Kidney epithelial cell (primary cell): ENCODE measurements around the gene TUBB. TPM values are rescaled to one million over a fixed set of nuclear protein-coding genes. Genes with fewer than 3 reads are reported as not detected.
A peak's percentile ranks its signal among the peaks of the same experiment; 100 is the strongest.
"Not testable (repeated sequence)": the region's sequence is repeated elsewhere in the genome, so short reads cannot be mapped to it uniquely, and the experiment has no call there.

Experiments used
- DNase-seq: peaks from one replicate; pipeline ENCODE4 v3.0.0-alpha.2; 2010; ENCODE audit warnings: low read depth
- H3K27me3 ChIP-seq: 2 replicates; pipeline ENCODE4 v1.6.0; 2011; ENCODE audit warnings: low read length; ENCODE audit not compliant: control insufficient read depth, insufficient read depth
- H3K36me3 ChIP-seq: 2 replicates; pipeline ENCODE4 v1.5.1; 2011; ENCODE audit warnings: low read length; ENCODE audit not compliant: control insufficient read depth, insufficient read depth
- H3K4me3 ChIP-seq: 2 replicates; pipeline ENCODE4 v1.5.1; 2011; ENCODE audit warnings: low read depth, mild to moderate bottlenecking, control low read depth, low read length
- CTCF ChIP-seq: IDR thresholded peaks from 2 replicates; pipeline ENCODE4 v1.5.1; 2011; ENCODE audit warnings: mild to moderate bottlenecking, moderate library complexity, low read length, control low read depth, inconsistent platforms; ENCODE audit not compliant: insufficient read depth, poor library complexity, severe bottlenecking
- total RNA-seq: library from RNA; depleted of rRNA; stranded (reverse); fragments of >200 nt; gene quantifications from 2 replicates; pipeline ENCODE4 v1.2.3, GENCODE V29; 2015

TUBB gene
- total RNA-seq, 1 donor from 2014 or later, result 808 TPM

- peaks cover 6% of the 10 kb centered on the region for H3K36me3 ChIP-seq
- peak overlapping the region; percentile 86 for H3K4me3 ChIP-seq
- TF ChIP-seq CTCF, result no peak
- H3K27me3 ChIP-seq, result no peaks in the 10 kb centered on the region
- no peak for DNase-seq
Measured at GRCh38 chr6:30721198-30722024, 1.3 kb downstream of the TUBB start.

DNA sequence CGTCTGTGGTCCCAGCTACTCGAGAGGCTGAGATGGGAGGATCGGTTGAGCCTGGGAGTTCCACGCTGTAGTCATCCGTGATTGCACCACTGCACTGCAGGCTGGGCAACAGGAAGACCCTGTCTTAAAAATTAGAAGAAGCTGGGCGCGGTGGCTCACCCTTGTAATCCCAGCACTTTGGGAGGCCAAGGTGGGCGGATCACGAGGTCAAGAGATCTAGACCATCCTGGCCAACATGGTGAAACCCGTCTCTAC, 1.8 kb downstream of the TUBB start:
- not testable (repeated sequence) for H3K27me3 ChIP-seq, H3K36me3 ChIP-seq, DNase-seq
- H3K4me3 ChIP-seq, result peak overlapping the region; percentile 86

DNA sequence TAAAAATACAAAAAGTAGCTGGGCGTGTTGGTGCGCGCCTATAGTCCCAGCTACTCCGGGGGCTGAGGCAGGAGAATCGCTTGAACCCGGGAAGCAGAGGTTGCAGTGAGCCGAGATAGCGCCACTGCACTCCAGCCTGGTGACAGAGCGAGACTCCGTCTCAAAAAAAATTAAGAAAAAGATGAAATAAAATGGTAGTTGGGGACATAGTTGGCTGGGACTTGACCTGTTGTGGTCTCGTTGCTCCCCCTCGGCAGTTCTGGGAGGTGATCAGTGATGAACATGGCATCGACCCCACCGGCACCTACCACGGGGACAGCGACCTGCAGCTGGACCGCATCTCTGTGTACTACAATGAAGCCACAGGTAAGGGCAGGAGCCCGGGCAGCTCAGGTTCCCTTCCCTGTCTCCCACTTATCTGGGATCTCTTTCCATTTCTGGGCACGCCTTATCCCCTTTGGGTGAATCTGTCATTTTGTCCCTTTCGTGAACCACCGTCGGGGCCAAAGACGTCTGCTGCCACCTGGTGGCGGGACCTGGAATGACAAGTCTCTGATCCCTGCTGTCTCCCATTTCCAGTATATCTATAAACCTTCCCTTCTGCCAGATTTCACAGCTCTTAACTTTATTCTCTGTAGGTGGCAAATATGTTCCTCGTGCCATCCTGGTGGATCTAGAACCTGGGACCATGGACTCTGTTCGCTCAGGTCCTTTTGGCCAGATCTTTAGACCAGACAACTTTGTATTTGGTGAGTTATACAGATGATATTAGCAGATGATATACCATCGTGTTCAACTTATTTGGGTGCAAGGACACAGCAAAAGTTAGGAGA, 2.3 kb downstream of the TUBB start:
- H3K4me3 ChIP-seq, result peak overlapping the region; percentile 86
- H3K36me3 ChIP-seq, result peaks cover 6% of the 10 kb centered on the region
- no peaks in the 10 kb centered on the region for H3K27me3 ChIP-seq
- no peak for DNase-seq
- peak; percentile 91 for TF ChIP-seq CTCF

DNA sequence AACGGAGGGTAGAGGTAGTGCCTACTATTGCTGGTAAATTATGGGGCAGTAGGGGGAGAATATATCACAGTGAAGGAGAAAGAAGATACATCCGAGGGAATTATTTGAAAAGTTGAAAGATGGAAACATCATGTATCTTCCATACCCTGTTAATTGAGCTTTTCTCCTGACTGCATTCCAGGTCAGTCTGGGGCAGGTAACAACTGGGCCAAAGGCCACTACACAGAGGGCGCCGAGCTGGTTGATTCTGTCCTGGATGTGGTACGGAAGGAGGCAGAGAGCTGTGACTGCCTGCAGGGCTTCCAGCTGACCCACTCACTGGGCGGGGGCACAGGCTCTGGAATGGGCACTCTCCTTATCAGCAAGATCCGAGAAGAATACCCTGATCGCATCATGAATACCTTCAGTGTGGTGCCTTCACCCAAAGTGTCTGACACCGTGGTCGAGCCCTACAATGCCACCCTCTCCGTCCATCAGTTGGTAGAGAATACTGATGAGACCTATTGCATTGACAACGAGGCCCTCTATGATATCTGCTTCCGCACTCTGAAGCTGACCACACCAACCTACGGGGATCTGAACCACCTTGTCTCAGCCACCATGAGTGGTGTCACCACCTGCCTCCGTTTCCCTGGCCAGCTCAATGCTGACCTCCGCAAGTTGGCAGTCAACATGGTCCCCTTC, 3.1 kb downstream of the TUBB start:
- not testable (repeated sequence) for H3K27me3 ChIP-seq, H3K36me3 ChIP-seq, DNase-seq
- H3K4me3 ChIP-seq, result peak overlapping the region; percentile 15

DNA sequence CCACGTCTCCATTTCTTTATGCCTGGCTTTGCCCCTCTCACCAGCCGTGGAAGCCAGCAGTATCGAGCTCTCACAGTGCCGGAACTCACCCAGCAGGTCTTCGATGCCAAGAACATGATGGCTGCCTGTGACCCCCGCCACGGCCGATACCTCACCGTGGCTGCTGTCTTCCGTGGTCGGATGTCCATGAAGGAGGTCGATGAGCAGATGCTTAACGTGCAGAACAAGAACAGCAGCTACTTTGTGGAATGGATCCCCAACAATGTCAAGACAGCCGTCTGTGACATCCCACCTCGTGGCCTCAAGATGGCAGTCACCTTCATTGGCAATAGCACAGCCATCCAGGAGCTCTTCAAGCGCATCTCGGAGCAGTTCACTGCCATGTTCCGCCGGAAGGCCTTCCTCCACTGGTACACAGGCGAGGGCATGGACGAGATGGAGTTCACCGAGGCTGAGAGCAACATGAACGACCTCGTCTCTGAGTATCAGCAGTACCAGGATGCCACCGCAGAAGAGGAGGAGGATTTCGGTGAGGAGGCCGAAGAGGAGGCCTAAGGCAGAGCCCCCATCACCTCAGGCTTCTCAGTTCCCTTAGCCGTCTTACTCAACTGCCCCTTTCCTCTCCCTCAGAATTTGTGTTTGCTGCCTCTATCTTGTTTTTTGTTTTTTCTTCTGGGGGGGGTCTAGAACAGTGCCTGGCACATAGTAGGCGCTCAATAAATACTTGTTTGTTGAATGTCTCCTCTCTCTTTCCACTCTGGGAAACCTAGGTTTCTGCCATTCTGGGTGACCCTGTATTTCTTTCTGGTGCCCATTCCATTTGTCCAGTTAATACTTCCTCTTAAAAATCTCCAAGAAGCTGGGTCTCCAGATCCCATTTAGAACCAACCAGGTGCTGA, 3.9 kb downstream of the TUBB start:
- DNase-seq, H3K4me3 ChIP-seq, H3K36me3 ChIP-seq, H3K27me3 ChIP-seq: not testable (repeated sequence)

DNA sequence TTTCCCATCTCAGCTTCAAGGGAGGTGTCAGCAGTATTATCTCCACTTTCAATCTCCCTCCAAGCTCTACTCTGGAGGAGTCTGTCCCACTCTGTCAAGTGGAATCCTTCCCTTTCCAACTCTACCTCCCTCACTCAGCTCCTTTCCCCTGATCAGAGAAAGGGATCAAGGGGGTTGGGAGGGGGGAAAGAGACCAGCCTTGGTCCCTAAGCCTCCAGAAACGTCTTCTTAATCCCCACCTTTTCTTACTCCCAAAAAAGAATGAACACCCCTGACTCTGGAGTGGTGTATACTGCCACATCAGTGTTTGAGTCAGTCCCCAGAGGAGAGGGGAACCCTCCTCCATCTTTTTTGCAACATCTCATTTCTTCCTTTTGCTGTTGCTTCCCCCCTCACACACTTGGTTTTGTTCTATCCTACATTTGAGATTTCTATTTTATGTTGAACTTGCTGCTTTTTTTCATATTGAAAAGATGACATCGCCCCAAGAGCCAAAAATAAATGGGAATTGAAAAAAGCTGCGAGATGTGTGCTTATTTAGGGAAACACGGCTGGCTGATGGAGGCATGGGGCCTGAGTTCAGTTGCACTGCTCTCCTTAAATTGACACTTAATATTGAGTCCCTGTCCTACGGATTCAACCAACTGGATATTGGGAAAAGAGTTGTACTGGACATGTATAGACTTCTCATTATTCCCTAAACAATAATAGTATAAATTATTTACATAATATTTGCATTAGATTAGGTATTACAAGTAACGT, 4.9 kb downstream of the TUBB start:
- peaks cover 6% of the 10 kb centered on the region for H3K36me3 ChIP-seq
- H3K27me3 ChIP-seq, result no peaks in the 10 kb centered on the region
- TF ChIP-seq CTCF, result no peak
- no peak overlapping the region for H3K4me3 ChIP-seq
- no peak for DNase-seq
